Spleen (tissue), 11 donors: ENCODE results near the gene TBC1D22B. TPM values are rescaled to one million over a fixed set of nuclear protein-coding genes. Genes with fewer than 3 reads are reported as not detected.

Experiments
- DNase-seq: peaks from one replicate; pipeline ENCODE4 v3.0.0-alpha.2; 2020
- H3K27ac ChIP-seq, 8 donors: fragments of 200-600 bp; sonication (generic) in 7 of 8; 1 replicate in 4 of 8; 2 replicates in 4 of 8; pipeline versions ENCODE4 v1.5.0 to v1.8.0; 2016 to 2021; ENCODE audit warnings: inconsistent platforms in 4 of 8, mild to moderate bottlenecking in 4 of 8, moderate library complexity in 1 of 8
- H3K27me3 ChIP-seq, 7 donors: fragments of 200-600 bp; sonication (generic) in 6 of 7; replicated peaks in 1 of 7; 1 replicate in 4 of 7; 2 replicates in 3 of 7; pipeline versions ENCODE4 v1.5.0 to v1.8.0; 2016 to 2021; ENCODE audit warnings: inconsistent platforms in 3 of 7, mild to moderate bottlenecking in 1 of 7
- H3K36me3 ChIP-seq, 6 donors: fragments of 200-600 bp; sonication (generic) in 5 of 6; 1 replicate in 4 of 6; 2 replicates in 2 of 6; pipeline versions ENCODE4 v1.5.0 to v1.8.0; 2016 to 2021; ENCODE audit warnings: inconsistent platforms in 2 of 6
- H3K4me1 ChIP-seq, 6 donors: fragments of 200-600 bp; sonication (generic) in 5 of 6; 1 replicate in 3 of 6; 2 replicates in 3 of 6; pipeline versions ENCODE4 v1.5.0 to v1.8.0; 2016 to 2021; ENCODE audit warnings: inconsistent platforms in 3 of 6
- H3K4me3 ChIP-seq, 8 donors: fragments of 200-600 bp; sonication (generic) in 7 of 8; 1 replicate in 4 of 8; 2 replicates in 4 of 8; pipeline versions ENCODE4 v1.5.0 to v1.8.0; 2016 to 2021; ENCODE audit warnings: inconsistent platforms in 4 of 8, mild to moderate bottlenecking in 4 of 8, moderate library complexity in 2 of 8
- H3K9me3 ChIP-seq, 8 donors: fragments of 200-600 bp; sonication (generic) in 7 of 8; 1 replicate in 4 of 8; 2 replicates in 4 of 8; pipeline versions ENCODE4 v1.5.0 to v1.8.0; 2016 to 2021; ENCODE audit warnings: inconsistent platforms in 4 of 8
- POLR2A ChIP-seq, 3 donors: fragments of 450-650 bp; IDR thresholded peaks; one replicate each; pipeline ENCODE4 v1.5.1; 2017; ENCODE audit warnings: antibody characterized with exemption in 3 of 3, mild to moderate bottlenecking in 1 of 3
- POLR2AphosphoS5 ChIP-seq, 3 donors: sonication (generic); formaldehyde crosslinking; IDR thresholded peaks; one replicate each; pipeline ENCODE4 v1.5.1; 2017; ENCODE audit warnings: antibody characterized with exemption in 3 of 3
- WGBS, 5 donors: extraction: QIAGEN DNeasy Blood & Tissue Kit in 3 of 5; methylation state at CpG; one replicate each; pipeline versions ENCODE4 v1.1.5 to v1.1.7; 2013 to 2018; 5-methylcytosine and 5-hydroxymethylcytosine counted together
- intact Hi-C: fragments of 100-400 bp; cut with DNase I; formaldehyde crosslinking; loops from one replicate; pipeline ENCODE4 v1.15.0; 2023; ENCODE audit warnings: low total_unique reads
- polyA plus RNA-seq, 3 donors: library from polyadenylated mRNA; stranded (reverse); fragments of 200-250 nt; gene quantifications; one replicate each; pipeline ENCODE4 v1.2.1, GENCODE V29; 2013
- total RNA-seq, 7 donors: library from RNA; depleted of rRNA in 3 of 7; stranded (reverse); fragments of >200 nt in 3 of 7; fragmentation: NEBNext Ultra II Directional in 4 of 7; extraction: Animal tissue kit (Norgen Biotek cat#: 25700) in 4 of 7; gene quantifications; one replicate each; pipeline versions ENCODE4 v1.1.0 to v1.2.1, GENCODE V29; 2016 to 2021
- TF ChIP-seq, protein P1 (sequence below), 11 experiments: fragments of 200-600 bp in 7 of 11; fragments of 450-650 bp in 4 of 11; sonication (generic) in 4 of 11; IDR thresholded peaks in 8 of 11; conservative IDR thresholded peaks in 3 of 11; 1 replicate in 7 of 11; 2 replicates in 4 of 11; pipeline versions ENCODE4 v1.4.0 to v1.8.0; 2016 to 2021; ENCODE audit warnings: antibody characterized with exemption in 11 of 11, inconsistent platforms in 4 of 11, mild to moderate bottlenecking in 1 of 11
- donor health status: healthy with polysubstance abuse.
- donor health status: DM: no; HTN: no; CAD: no; lungs with moderate emphysema.
- donor health status: DM: no; HTN: no; CAD: no.
- donor health status: Bipolar disorder and iron deficiency.
- donor health status: healthy.
- donor health status: DM: no; HTN: no; CAD: no.
- donor health status: DM: yes; HTN: yes; CAD: no.

Gene TBC1D22B
- total and polyA plus RNA-seq, 10 donors, result 4.2 to 12.7 (median 9.4) TPM

DNA sequence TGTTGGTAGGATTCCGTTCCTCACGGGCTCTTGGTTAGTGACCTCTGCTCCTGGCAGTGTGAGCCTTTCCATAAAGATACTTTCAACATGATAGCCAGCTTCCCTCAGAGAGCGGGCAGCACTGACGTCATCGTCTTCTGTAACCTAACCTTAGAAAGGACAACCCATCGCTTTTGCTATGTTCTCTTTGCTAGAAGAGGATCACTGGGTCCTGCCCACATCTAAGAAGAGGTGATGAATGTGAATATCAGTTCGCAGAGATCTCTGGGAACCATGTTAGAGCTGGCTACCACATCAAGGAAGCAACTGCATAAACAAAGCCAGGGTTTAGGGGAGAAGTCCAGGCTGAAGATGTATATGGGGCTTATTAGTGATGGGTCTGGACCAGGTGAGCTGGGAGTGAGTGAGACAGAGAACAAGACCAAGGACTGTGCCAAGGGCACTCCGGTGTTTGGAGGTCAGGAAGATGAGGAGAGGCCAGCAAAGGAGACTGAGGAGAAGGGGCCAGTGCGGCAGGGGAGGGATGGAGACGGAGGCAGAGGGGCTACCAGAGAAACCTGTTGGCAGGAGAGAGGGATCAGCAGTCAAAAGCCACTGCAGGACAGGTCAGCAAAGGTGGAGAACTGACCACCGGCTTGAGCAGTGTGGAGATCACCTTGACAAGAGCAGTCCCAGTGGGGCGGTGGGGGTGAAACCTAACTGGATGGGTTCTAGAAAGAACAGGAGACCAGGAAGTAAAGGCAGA lies 47.9 kb upstream of the TBC1D22B start:
- H3K4me3 ChIP-seq, result no peak overlapping the region
- peaks cover 0 to 61% (median 29%) of the 10 kb centered on the region in 6 donors for H3K4me1 ChIP-seq
- H3K27me3 ChIP-seq, result no peaks in the 10 kb centered on the region
- peak overlapping the region in 5 of 8 donors; percentile 19 to 70 (median 62) for H3K27ac ChIP-seq
- H3K9me3 ChIP-seq, result no peaks in the 10 kb centered on the region
- intact Hi-C loops, result loop anchor here (2.0 to 10.0 kb wide), 3 partner anchors 191 to 445 kb away; partner anchors contain the start of gene C6orf89
- no peaks in the 10 kb centered on the region for H3K36me3 ChIP-seq
- DNase-seq, result no peak
- WGBS, 5 donors, result 84 to 88% (median 85%) methylated on average over 12 of the region's 12 CpGs
- TF ChIP-seq POLR2A (IDR thresholded peaks at IDR 0.05), result no peak
- TF ChIP-seq, protein P1, sequence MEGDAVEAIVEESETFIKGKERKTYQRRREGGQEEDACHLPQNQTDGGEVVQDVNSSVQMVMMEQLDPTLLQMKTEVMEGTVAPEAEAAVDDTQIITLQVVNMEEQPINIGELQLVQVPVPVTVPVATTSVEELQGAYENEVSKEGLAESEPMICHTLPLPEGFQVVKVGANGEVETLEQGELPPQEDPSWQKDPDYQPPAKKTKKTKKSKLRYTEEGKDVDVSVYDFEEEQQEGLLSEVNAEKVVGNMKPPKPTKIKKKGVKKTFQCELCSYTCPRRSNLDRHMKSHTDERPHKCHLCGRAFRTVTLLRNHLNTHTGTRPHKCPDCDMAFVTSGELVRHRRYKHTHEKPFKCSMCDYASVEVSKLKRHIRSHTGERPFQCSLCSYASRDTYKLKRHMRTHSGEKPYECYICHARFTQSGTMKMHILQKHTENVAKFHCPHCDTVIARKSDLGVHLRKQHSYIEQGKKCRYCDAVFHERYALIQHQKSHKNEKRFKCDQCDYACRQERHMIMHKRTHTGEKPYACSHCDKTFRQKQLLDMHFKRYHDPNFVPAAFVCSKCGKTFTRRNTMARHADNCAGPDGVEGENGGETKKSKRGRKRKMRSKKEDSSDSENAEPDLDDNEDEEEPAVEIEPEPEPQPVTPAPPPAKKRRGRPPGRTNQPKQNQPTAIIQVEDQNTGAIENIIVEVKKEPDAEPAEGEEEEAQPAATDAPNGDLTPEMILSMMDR (IDR thresholded peaks at IDR 0.05 in 8 of 11, conservative IDR thresholded peaks at IDR 0.05 in 3 of 11), result peak in 1 of 11 experiments; percentile 6

DNA sequence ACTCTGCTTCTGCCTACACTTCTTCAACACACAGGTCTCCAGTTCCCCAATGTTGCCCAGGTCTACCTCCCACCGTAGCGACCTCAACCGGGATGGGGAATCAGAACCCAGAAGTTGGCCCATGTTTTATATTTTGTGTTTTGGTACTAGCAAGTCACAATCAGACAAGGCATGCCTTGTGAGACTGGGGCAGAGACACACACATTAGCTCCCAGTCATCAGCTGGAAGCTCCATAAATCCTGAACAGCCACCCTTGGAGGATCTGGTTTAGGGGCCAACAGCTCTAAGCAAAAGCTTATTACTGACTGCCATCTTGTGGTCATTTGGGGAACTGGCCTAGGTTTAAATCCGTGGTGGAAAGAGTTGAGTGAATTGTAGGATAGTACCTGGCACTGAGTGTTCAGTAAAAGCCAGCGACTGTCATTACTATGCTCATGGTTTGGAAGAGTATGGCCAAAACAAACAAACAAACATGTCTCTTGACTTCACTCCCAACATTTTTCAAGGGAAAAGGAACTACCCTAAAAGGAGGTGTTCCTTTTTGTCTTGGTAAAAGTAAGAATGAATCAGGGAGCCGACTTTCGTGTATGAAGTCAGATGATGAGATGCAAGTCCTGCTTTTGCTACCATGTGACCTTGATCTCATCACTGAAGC lies 47.1 kb upstream of the TBC1D22B start:
- Histone ChIP-seq H3K27me3 (no peaks in the 10 kb centered on the region), H3K9me3 (no peaks in the 10 kb centered on the region), H3K4me3 (no peak overlapping the region), H3K36me3 (no peaks in the 10 kb centered on the region), H3K4me1 (peaks cover 0 to 55% (median 27%) of the 10 kb centered on the region in 6 donors), H3K27ac (peak overlapping the region in 4 of 8 donors; percentile 30 to 70 (median 62))
- DNase-seq, result no peak
- WGBS, 5 donors, result 52 to 68% (median 60%) methylated on average over 7 of the region's 7 CpGs
- no peak for TF ChIP-seq POLR2AphosphoS5 (IDR thresholded peaks at IDR 0.05)
- TF ChIP-seq, protein P1 (IDR thresholded peaks at IDR 0.05 in 8 of 11, conservative IDR thresholded peaks at IDR 0.05 in 3 of 11), result peak; percentile 80 to 99 (median 94)
- intact Hi-C loops, result loop anchor here (10.0 kb wide), 2 partner anchors 326 to 446 kb away; partner anchors contain the start of gene C6orf89

DNA sequence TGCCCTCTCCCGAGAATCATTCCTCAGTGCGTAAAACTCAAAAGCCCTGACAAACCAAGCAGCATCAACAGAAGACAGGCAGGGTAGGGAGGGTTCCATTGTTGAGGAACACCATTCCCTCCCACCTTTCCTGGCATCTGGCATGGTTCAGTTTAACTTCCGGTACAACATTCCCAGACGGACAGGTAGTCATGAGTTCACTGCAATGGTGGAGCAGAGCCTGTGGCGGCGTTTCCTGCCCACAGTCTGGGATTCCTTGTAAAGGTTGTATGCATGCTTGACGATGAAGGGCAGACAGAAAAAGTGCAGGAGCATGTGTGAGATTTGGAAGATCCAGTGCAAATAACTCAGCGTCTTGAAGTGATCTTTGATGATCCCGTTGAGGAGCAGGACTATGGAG lies 45.3 kb upstream of the TBC1D22B start:
- Histone ChIP-seq H3K4me1 (peaks cover 0 to 36% (median 21%) of the 10 kb centered on the region in 6 donors), H3K36me3 (no peaks in the 10 kb centered on the region), H3K27ac (no peak overlapping the region), H3K27me3 (no peaks in the 10 kb centered on the region), H3K9me3 (no peaks in the 10 kb centered on the region), H3K4me3 (no peak overlapping the region)
- TF ChIP-seq POLR2AphosphoS5 (IDR thresholded peaks at IDR 0.05) (no peak), POLR2A (IDR thresholded peaks at IDR 0.05) (no peak)
- TF ChIP-seq, protein P1 (IDR thresholded peaks at IDR 0.05 in 8 of 11, conservative IDR thresholded peaks at IDR 0.05 in 3 of 11), result no peak
- intact Hi-C loops, result loop anchor here (10.0 kb wide), 2 partner anchors 327 to 447 kb away; partner anchors contain the start of gene C6orf89
- WGBS, 5 donors, result 85 to 90% (median 86%) methylated on average over 9 of the region's 9 CpGs
- no peak for DNase-seq

DNA sequence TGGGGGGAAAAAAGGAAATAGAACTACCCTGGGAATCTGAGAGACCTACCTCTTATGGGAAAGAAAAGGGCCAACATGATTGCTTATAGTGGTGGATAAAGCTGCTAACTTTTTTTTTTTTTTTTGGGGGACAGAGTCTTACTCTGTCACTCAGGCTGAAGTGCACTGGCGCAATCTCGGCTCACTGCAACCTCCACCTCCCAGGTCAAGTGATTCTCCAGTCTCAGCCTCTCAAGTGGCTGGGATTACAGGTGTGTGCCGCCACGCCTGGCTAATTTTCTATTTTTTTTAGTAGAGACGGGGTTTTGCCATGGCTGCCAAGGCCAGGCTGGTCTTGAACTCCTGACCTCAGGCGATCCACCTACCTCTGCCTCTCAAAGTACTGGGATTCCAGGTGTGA lies 39.5 kb upstream of the TBC1D22B start:
- H3K9me3 ChIP-seq, result no peaks in the 10 kb centered on the region
- H3K27me3 ChIP-seq, result no peaks in the 10 kb centered on the region
- WGBS, 5 donors, result 85 to 93% (median 92%) methylated on average over 6 of the region's 6 CpGs
- intact Hi-C loops, result loop anchor here (10.0 kb wide), 2 partner anchors 333 to 453 kb away; partner anchors contain the start of gene C6orf89
- TF ChIP-seq POLR2AphosphoS5 (IDR thresholded peaks at IDR 0.05), result no peak
- TF ChIP-seq POLR2A (IDR thresholded peaks at IDR 0.05), result no peak
- TF ChIP-seq, protein P1 (IDR thresholded peaks at IDR 0.05 in 8 of 11, conservative IDR thresholded peaks at IDR 0.05 in 3 of 11), result no peak
- DNase-seq, result no peak
- H3K36me3 ChIP-seq, result no peaks in the 10 kb centered on the region
- peaks cover 5 to 45% (median 18%) of the 10 kb centered on the region in 6 donors for H3K4me1 ChIP-seq
- no peak overlapping the region for H3K4me3 ChIP-seq
- H3K27ac ChIP-seq, result peak overlapping the region in 4 of 8 donors; percentile 28 to 72 (median 54)
